Progenitor cell of endocrine pancreas (in vitro differentiated cells): ENCODE measurements around the gene ARID1B. TPM values are rescaled to one million over a fixed set of nuclear protein-coding genes. Genes with fewer than 3 reads are reported as not detected.

Source experiments
- DNase-seq: peaks from one replicate; pipeline ENCODE4 v3.0.0; 2021; ENCODE audit warnings: low spot score; ENCODE audit not compliant: unreplicated experiment
- H3K27ac Mint-ChIP-seq: 2 replicates; pipeline ENCODE4 v1.8.0; 2021; ENCODE audit warnings: mild to moderate bottlenecking, moderate library complexity, mixed read lengths
- H3K27me3 Mint-ChIP-seq: 2 replicates; pipeline ENCODE4 v1.8.0; 2021; ENCODE audit warnings: mixed read lengths
- H3K36me3 Mint-ChIP-seq: 2 replicates; pipeline ENCODE4 v1.8.0; 2022; ENCODE audit warnings: mixed read lengths; ENCODE audit not compliant: insufficient read depth
- H3K4me1 Mint-ChIP-seq: 2 replicates; pipeline ENCODE4 v1.8.0; 2021; ENCODE audit warnings: low read depth, mixed read lengths
- H3K4me3 Mint-ChIP-seq: 2 replicates; pipeline ENCODE4 v1.8.0; 2021; ENCODE audit warnings: low read depth, mild to moderate bottlenecking, moderate library complexity, mixed read lengths
- H3K9me3 Mint-ChIP-seq: 2 replicates; pipeline ENCODE4 v1.8.0; 2021; ENCODE audit warnings: low read depth, mixed read lengths
- CTCF ChIP-seq: fragments of 200-600 bp; sonication (generic); IDR thresholded peaks from one replicate; pipeline ENCODE4 v1.5.0; 2021; ENCODE audit warnings: antibody characterized with exemption, mild to moderate bottlenecking; ENCODE audit not compliant: unreplicated experiment
- total RNA-seq: library from RNA; stranded (reverse); gene quantifications from 2 replicates; pipeline ENCODE4 v1.2.1, GENCODE V29; 2021

ARID1B gene
- total RNA-seq, 1 donor from 2014 or later, result 152 TPM

- no peak for DNase-seq
- H3K27me3 Mint-ChIP-seq, result no peaks in the 10 kb centered on the region
- TF ChIP-seq CTCF, result no peak
- H3K4me1 Mint-ChIP-seq, result peaks cover 29% of the 10 kb centered on the region
- H3K27ac Mint-ChIP-seq, result peak overlapping the region; percentile 49
- no peaks in the 10 kb centered on the region for H3K36me3 Mint-ChIP-seq
- no peaks in the 10 kb centered on the region for H3K9me3 Mint-ChIP-seq
- H3K4me3 Mint-ChIP-seq, result no peak overlapping the region
These were observed 75.7 kb downstream of the ARID1B start for GRCh38 chr6:156852858-156853216.

- peaks cover 26% of the 10 kb centered on the region for H3K4me1 Mint-ChIP-seq
- DNase-seq, result no peak
- no peaks in the 10 kb centered on the region for H3K9me3 Mint-ChIP-seq
- no peak overlapping the region for H3K4me3 Mint-ChIP-seq
- H3K36me3 Mint-ChIP-seq, result no peaks in the 10 kb centered on the region
- peak overlapping the region; percentile 55 for H3K27ac Mint-ChIP-seq
- no peak for TF ChIP-seq CTCF
- H3K27me3 Mint-ChIP-seq, result no peaks in the 10 kb centered on the region
These were observed 76.6 kb downstream of the ARID1B start for GRCh38 chr6:156853733-156854132.

GRCh38 chr6:156854466-156855161 is 77.4 kb downstream of the ARID1B start:
- Mint-ChIP-seq H3K4me3 (no peak overlapping the region), H3K9me3 (no peaks in the 10 kb centered on the region), H3K27me3 (no peaks in the 10 kb centered on the region), H3K27ac (no peak overlapping the region), H3K4me1 (peaks cover 26% of the 10 kb centered on the region), H3K36me3 (no peaks in the 10 kb centered on the region)
- no peak for DNase-seq
- TF ChIP-seq CTCF, result no peak

GRCh38 chr6:156857573-156857972 is 80.4 kb downstream of the ARID1B start:
- TF ChIP-seq CTCF, result no peak
- H3K27ac Mint-ChIP-seq, result peak overlapping the region; percentile 42
- H3K4me1 Mint-ChIP-seq, result peaks cover 15% of the 10 kb centered on the region
- no peak for DNase-seq
- H3K36me3 Mint-ChIP-seq, result no peaks in the 10 kb centered on the region
- no peaks in the 10 kb centered on the region for H3K9me3 Mint-ChIP-seq
- no peak overlapping the region for H3K4me3 Mint-ChIP-seq
- H3K27me3 Mint-ChIP-seq, result no peaks in the 10 kb centered on the region

- H3K4me3 Mint-ChIP-seq, result no peak overlapping the region
- no peak for TF ChIP-seq CTCF
- no peaks in the 10 kb centered on the region for H3K9me3 Mint-ChIP-seq
- H3K27ac Mint-ChIP-seq, result no peak overlapping the region
- H3K4me1 Mint-ChIP-seq, result peaks cover 9% of the 10 kb centered on the region
- DNase-seq, result no peak
- H3K27me3 Mint-ChIP-seq, result no peaks in the 10 kb centered on the region
- H3K36me3 Mint-ChIP-seq, result no peaks in the 10 kb centered on the region
These were observed 82.5 kb downstream of the ARID1B start for GRCh38 chr6:156859686-156860085.
